Nephron (organoid): ENCODE results near the gene ZDHHC24.

ENCODE experiments used
- H3K27ac Mint-ChIP-seq, 3 experiments: 2 replicates each; pipeline ENCODE4 v1.8.0; 2020; ENCODE audit warnings: mixed read lengths in 3 of 3, mild to moderate bottlenecking in 2 of 3, moderate library complexity in 1 of 3
- H3K27me3 Mint-ChIP-seq: 2 replicates; pipeline ENCODE4 v1.8.0; 2021; ENCODE audit warnings: low read depth, mild to moderate bottlenecking, moderate library complexity, mixed read lengths
- H3K36me3 Mint-ChIP-seq: 2 replicates; pipeline ENCODE4 v1.8.0; 2020; ENCODE audit warnings: low read depth, mixed read lengths
- H3K4me1 Mint-ChIP-seq: 2 replicates; pipeline ENCODE4 v1.8.0; 2020; ENCODE audit warnings: mixed read lengths
- H3K4me3 Mint-ChIP-seq, 3 experiments: 2 replicates each; pipeline ENCODE4 v1.8.0; 2020; ENCODE audit warnings: mild to moderate bottlenecking in 3 of 3, mixed read lengths in 3 of 3, moderate library complexity in 2 of 3
- H3K9me3 Mint-ChIP-seq: 2 replicates; pipeline ENCODE4 v1.8.0; 2020; ENCODE audit warnings: mixed read lengths
- TF ChIP-seq, protein P1 (sequence below), 3 experiments: fragments of 200-600 bp; sonication (generic); IDR thresholded peaks; one replicate each; pipeline ENCODE4 v1.5.0; 2021; ENCODE audit warnings: antibody characterized with exemption in 3 of 3; ENCODE audit not compliant: unreplicated experiment in 3 of 3

The ZDHHC24 gene, protein sequence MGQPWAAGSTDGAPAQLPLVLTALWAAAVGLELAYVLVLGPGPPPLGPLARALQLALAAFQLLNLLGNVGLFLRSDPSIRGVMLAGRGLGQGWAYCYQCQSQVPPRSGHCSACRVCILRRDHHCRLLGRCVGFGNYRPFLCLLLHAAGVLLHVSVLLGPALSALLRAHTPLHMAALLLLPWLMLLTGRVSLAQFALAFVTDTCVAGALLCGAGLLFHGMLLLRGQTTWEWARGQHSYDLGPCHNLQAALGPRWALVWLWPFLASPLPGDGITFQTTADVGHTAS

DNA sequence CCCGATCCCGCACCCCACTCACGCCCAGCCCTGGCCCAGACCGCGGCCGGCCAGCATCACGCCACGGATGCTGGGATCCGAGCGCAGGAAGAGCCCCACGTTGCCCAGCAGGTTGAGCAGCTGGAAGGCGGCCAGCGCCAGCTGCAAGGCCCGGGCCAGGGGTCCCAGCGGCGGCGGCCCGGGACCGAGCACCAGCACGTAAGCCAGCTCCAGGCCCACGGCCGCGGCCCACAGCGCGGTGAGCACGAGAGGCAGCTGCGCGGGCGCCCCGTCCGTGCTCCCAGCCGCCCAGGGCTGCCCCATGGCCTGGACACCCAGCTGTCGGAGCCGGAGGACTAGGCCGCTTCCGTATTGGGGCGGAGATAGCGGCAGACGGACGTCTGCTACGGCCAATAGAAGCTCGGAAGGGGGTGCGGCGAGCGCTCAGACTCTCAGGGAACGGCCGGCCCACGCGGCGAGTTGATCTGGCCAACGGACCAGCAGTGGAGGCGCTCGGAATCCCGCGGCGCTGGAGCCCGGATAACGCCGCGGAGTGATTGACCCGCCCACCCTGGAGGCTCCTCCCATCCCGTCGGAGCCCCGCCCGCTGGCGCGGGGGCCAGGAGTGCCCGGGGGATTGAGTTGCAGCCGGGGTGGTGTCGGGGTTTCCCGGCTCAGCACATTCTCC, at the start of gene ZDHHC24:
Gene ZDHHC24 (minus strand): TSS at position 348 of the 667 bp plus-strand sequence. CDS start 45 bp downstream, at position 303.
- Mint-ChIP-seq H3K4me1 (peaks cover 57% of the 10 kb centered on the region), H3K9me3 (no peaks in the 10 kb centered on the region), H3K27me3 (peaks cover 4% of the 10 kb centered on the region), H3K36me3 (peaks cover 9% of the 10 kb centered on the region), H3K4me3 (peak within 1 kb of the TSS; percentile 84 to 88 (median 87)), H3K27ac (peak within 1 kb of the TSS; percentile 15 to 40 (median 33))
- TF ChIP-seq, protein P1, sequence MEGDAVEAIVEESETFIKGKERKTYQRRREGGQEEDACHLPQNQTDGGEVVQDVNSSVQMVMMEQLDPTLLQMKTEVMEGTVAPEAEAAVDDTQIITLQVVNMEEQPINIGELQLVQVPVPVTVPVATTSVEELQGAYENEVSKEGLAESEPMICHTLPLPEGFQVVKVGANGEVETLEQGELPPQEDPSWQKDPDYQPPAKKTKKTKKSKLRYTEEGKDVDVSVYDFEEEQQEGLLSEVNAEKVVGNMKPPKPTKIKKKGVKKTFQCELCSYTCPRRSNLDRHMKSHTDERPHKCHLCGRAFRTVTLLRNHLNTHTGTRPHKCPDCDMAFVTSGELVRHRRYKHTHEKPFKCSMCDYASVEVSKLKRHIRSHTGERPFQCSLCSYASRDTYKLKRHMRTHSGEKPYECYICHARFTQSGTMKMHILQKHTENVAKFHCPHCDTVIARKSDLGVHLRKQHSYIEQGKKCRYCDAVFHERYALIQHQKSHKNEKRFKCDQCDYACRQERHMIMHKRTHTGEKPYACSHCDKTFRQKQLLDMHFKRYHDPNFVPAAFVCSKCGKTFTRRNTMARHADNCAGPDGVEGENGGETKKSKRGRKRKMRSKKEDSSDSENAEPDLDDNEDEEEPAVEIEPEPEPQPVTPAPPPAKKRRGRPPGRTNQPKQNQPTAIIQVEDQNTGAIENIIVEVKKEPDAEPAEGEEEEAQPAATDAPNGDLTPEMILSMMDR (IDR thresholded peaks at IDR 0.05; ENCODE audit: unreplicated experiment in 3 of 3): no peak

DNA sequence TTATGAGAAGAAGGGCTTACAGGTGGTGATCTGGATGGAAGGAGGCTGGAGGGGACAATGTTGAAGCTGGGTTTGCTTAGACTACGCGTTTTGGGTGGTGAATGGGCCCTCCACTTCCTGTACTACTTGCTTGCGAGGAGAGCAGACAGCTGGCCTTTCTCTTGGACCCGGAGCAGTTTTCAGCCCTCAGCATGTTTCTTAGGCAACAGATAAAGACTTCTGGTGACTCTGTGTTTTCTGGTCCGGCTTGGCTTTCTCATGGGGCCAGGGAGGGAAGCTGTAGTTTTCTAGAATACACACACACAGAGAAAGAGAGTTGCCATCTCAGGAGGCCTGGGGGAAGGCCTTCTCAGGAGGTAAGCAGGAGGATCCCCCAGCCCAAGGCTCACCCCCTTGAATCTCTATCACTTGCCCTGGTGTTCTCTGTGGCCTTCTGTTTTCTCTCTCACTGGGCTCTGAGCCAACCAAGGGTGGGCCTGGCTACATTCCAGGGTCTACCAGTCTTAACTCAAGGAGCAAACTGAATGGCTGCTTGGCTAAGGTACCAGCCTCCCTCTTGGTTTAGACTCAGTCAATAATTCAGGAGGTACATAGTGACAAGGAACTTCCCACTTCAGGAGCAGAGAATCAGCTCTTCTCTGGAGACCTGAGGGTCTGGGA, 49.5 kb upstream of the ZDHHC24 start:
- TF ChIP-seq, protein P1 (IDR thresholded peaks at IDR 0.05; ENCODE audit: unreplicated experiment in 3 of 3): no peak
- no peaks in the 10 kb centered on the region for H3K27me3 Mint-ChIP-seq
- H3K36me3 Mint-ChIP-seq: peaks cover 11% of the 10 kb centered on the region

DNA sequence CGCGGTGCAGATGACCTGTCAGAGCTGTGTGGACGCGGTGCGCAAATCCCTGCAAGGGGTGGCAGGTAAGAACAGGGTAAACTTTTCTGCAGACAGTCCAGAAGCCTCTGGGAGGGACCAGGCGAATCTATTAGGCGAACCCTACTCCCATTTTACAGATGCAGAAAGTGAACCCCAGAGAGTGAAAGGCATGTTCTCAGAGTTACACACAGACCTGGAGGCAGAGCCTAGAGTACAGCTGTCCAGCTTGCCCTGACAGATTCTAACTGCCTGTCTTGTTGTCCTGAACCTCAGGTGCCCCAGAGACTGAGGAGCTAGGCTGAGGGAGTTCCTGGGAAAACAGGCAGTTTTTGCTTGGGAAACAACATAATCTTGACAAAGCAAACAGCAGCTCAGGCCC, 47.8 kb upstream of the ZDHHC24 start:
- Mint-ChIP-seq H3K9me3 (peaks cover 13% of the 10 kb centered on the region), H3K27me3 (no peaks in the 10 kb centered on the region), H3K36me3 (peaks cover 5% of the 10 kb centered on the region)

More for the DNA sequence above, 49.5 kb upstream of the ZDHHC24 start:
- Mint-ChIP-seq H3K4me3 (peak overlapping the region; percentile 71 to 85 (median 82)), H3K4me1 (peaks cover 19% of the 10 kb centered on the region), H3K27ac (peak overlapping the region; percentile 90 to 95 (median 93)), H3K9me3 (peaks cover 8% of the 10 kb centered on the region)

DNA sequence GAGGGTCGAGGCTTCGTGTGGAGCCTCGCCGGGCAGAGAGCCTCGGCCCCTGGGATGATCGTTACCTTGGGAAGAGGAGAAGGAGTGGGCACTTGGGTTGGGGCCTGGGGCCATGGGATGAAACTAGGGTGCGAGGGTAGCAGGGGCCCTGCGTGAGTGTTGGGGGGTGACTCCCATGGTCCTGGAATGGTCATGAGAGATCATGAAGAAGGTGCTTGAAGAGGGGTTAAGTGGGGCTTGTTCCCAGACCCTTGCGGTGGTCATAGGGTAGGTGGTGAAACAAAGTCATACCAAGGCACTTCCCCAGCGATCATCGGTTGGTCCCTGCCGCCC, 47.4 kb upstream of the ZDHHC24 start:
- Mint-ChIP-seq H3K27me3 (no peaks in the 10 kb centered on the region), H3K4me3 (peak overlapping the region; percentile 99 to 100 (median 100)), H3K27ac (peak overlapping the region; percentile 89 to 97 (median 95)), H3K4me1 (peaks cover 19% of the 10 kb centered on the region), H3K36me3 (peaks cover 4% of the 10 kb centered on the region), H3K9me3 (peaks cover 13% of the 10 kb centered on the region)
- TF ChIP-seq, protein P1 (IDR thresholded peaks at IDR 0.05; ENCODE audit: unreplicated experiment in 3 of 3): no peak

More for the DNA sequence above, 47.8 kb upstream of the ZDHHC24 start:
- H3K4me3 Mint-ChIP-seq: peak overlapping the region; percentile 99 to 100 (median 100)
- TF ChIP-seq, protein P1 (IDR thresholded peaks at IDR 0.05; ENCODE audit: unreplicated experiment in 3 of 3): no peak
- H3K4me1 Mint-ChIP-seq: peaks cover 19% of the 10 kb centered on the region
- H3K27ac Mint-ChIP-seq: peak overlapping the region in 1 of 3 experiments; percentile 97

DNA sequence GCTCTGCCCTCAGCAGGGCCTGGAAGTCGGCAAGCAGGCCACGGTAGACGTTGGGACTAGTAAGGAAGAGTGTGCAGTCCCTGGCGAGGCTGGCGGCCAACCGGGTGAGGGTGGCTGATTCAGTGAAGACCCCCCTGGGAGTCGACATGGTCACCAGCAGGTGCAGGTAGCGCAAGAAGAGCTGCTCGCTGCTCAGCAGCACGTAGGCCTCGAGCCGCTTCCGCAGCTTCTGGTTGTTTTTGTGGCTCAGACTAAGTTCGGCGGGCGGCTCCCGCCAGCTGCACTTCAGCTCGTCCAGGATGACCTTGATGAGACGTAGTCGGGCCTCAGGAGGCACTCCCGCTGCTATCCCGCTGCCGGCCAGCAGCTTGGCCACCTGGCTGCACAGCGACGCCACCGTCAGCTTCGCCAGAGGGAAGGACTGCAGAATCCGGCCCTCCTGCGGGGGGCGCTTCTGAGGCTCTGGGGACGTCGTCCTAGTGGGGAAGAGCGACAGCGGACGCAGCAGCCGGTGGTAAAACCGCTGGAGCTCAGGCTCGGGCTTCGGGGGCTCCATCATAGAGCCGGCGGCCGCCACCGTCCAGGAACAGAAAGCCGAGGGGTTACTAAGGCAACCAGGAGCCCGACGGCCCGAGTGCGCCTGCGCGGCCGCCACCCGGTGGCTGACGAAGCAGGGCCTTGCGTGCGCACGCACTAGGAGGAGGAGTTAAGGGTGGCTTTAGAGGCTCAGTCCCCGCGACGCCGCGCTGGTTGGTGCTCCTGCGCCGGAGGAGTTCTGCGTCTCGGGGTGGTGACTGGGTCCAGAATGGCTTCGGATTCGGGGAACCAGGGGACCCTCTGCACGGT, 46.8 kb upstream of the ZDHHC24 start, which contains the start of the genes CCDC87 and CCS:
Gene CCDC87 (minus strand): TSS at position 607 of the 846 bp plus-strand sequence. CDS start 48 bp downstream, at position 559.
Gene CCS (plus strand): TSS at position 729 of the 846 bp plus-strand sequence. CDS start 77 bp downstream, at position 806.
- Mint-ChIP-seq H3K4me3 (peak within 1 kb of the TSS; percentile 99 to 100 (median 100)), H3K27ac (peak within 1 kb of the TSS; percentile 89 to 97 (median 95)), H3K9me3 (peaks cover 13% of the 10 kb centered on the region), H3K4me1 (peaks cover 19% of the 10 kb centered on the region), H3K36me3 (peaks cover 4% of the 10 kb centered on the region), H3K27me3 (no peaks in the 10 kb centered on the region)
- TF ChIP-seq, protein P1 (IDR thresholded peaks at IDR 0.05; ENCODE audit: unreplicated experiment in 3 of 3): peak; percentile 50 to 71 (median 56)
